MCF 10A (cell line): ENCODE results near the gene NBEAL1. TPM values are rescaled to one million over a fixed set of nuclear protein-coding genes. Genes with fewer than 3 reads are reported as not detected.

Experiments
- BruUV-seq: library from RNA; stranded (reverse); fragments of 400-500 nt; replicated peaks from 2 replicates; lab custom pipeline; 2021; lab: Mats Ljungman, UMichigan
- CTCF ChIA-PET: fragments of 300-600 bp; sonication (Branson Sonifier 250); formaldehyde crosslinking; extraction: SDS; loops from one replicate; lab custom pipeline; 2021; ENCODE audit warnings: antibody characterized with exemption, inconsistent platforms; lab: Yijun Ruan, JAX
- POLR2A ChIA-PET: fragments of 300-600, 350-650 bp; sonication (Branson Sonifier 250); formaldehyde crosslinking; extraction: SDS; loops from one replicate; lab custom pipeline; 2020; ENCODE audit warnings: antibody characterized with exemption, inconsistent platforms; lab: Yijun Ruan, JAX
- DNase-seq: peaks from one replicate; pipeline ENCODE4 v3.0.0-alpha.2; 2018; ENCODE audit not compliant: unreplicated experiment
- H3K27ac Mint-ChIP-seq: one replicate; pipeline ENCODE4 v1.8.0; 2022; ENCODE audit warnings: mild to moderate bottlenecking, low read depth, mixed read lengths; ENCODE audit not compliant: unreplicated experiment
- H3K27me3 Mint-ChIP-seq: one replicate; pipeline ENCODE4 v1.8.0; 2022; ENCODE audit warnings: mixed read lengths; ENCODE audit not compliant: insufficient read depth, unreplicated experiment
- H3K36me3 Mint-ChIP-seq: one replicate; pipeline ENCODE4 v1.8.0; 2022; ENCODE audit warnings: mild to moderate bottlenecking, moderate library complexity, mixed read lengths; ENCODE audit not compliant: insufficient read depth, unreplicated experiment
- H3K4me1 Mint-ChIP-seq: one replicate; pipeline ENCODE4 v1.8.0; 2022; ENCODE audit warnings: mixed read lengths; ENCODE audit not compliant: insufficient read depth, unreplicated experiment
- H3K4me3 Mint-ChIP-seq: one replicate; pipeline ENCODE4 v1.8.0; 2022; ENCODE audit warnings: mild to moderate bottlenecking, moderate library complexity, mixed read lengths; ENCODE audit not compliant: unreplicated experiment
- H3K9me3 Mint-ChIP-seq: one replicate; pipeline ENCODE4 v1.8.0; 2022; ENCODE audit warnings: mixed read lengths; ENCODE audit not compliant: unreplicated experiment
- CTCF ChIP-seq: fragments of 200-600 bp; IDR thresholded peaks from one replicate; pipeline ENCODE4 v1.8.0; 2022; ENCODE audit warnings: antibody characterized with exemption, mild to moderate bottlenecking; ENCODE audit not compliant: unreplicated experiment
- intact Hi-C: fragments of 100-400 bp; cut with micrococcal nuclease; formaldehyde crosslinking; loops from 2 replicates; pipeline ENCODE4 v1.14.1; 2022
- total RNA-seq: library from RNA; stranded (reverse); gene quantifications from 2 replicates; pipeline ENCODE4 v1.2.3, GENCODE V29; 2022

NBEAL1 gene
- total RNA-seq, 1 experiment from 2014 or later, result 18.8 TPM

- no peak for DNase-seq
- no peaks in the 10 kb centered on the region for H3K36me3 Mint-ChIP-seq
- no peak overlapping the region for H3K4me3 Mint-ChIP-seq
- no peaks in the 10 kb centered on the region for H3K27me3 Mint-ChIP-seq
- intact Hi-C loops, result no loop called here
- H3K27ac Mint-ChIP-seq, result no peak overlapping the region
- no peak for TF ChIP-seq CTCF
- no peaks in the 10 kb centered on the region for H3K4me1 Mint-ChIP-seq
- POLR2A ChIA-PET, result interaction anchor here (0.6 to 1.7 kb wide), 4 partner anchors 8 to 1569 kb away, joined by 3 to 4 read pairs (median 4); partner anchors contain the start of gene NBEAL1
- CTCF ChIA-PET, result interaction anchor here (0.8 to 0.9 kb wide), 2 partner anchors 9 to 40 kb away, joined by 4 to 5 read pairs; no protein-coding TSS in a partner anchor
- H3K9me3 Mint-ChIP-seq, result no peaks in the 10 kb centered on the region
- no TSS peak for BruUV-seq
These were observed 12.4 kb upstream of the NBEAL1 start for GRCh38 chr2:203002054-203002821.

- CTCF ChIA-PET, result no interaction called here
These were observed 11.0 kb upstream of the NBEAL1 start for GRCh38 chr2:203003716-203004115.

GRCh38 chr2:203016716-203017115 lies 2.0 kb downstream of the NBEAL1 start:
- no TSS peak for BruUV-seq
- intact Hi-C loops, result no loop called here
- no peak for TF ChIP-seq CTCF
- DNase-seq, result no peak
- Mint-ChIP-seq H3K4me1 (peaks cover 31% of the 10 kb centered on the region), H3K27me3 (no peaks in the 10 kb centered on the region), H3K4me3 (peak overlapping the region; percentile 62), H3K9me3 (no peaks in the 10 kb centered on the region), H3K27ac (peak overlapping the region; percentile 64), H3K36me3 (peaks cover 5% of the 10 kb centered on the region)
- CTCF ChIA-PET, result interaction anchor here (0.7 kb wide), 1 partner anchor 917 kb away, joined by 3 read pairs; no protein-coding TSS in a partner anchor
- POLR2A ChIA-PET, result interaction anchor here (0.6 to 5.7 kb wide), 4 partner anchors 10 to 382 kb away, joined by 3 to 41 read pairs (median 8); partner anchors contain the start of genes CARF, FAM117B and WDR12

More at GRCh38 chr2:203003716-203004115, 11.0 kb upstream of the NBEAL1 start:
- no peak for TF ChIP-seq CTCF
- Mint-ChIP-seq H3K4me3 (no peak overlapping the region), H3K27me3 (no peaks in the 10 kb centered on the region), H3K36me3 (no peaks in the 10 kb centered on the region), H3K9me3 (no peaks in the 10 kb centered on the region), H3K4me1 (no peaks in the 10 kb centered on the region), H3K27ac (no peak overlapping the region)
- intact Hi-C loops, result no loop called here
- POLR2A ChIA-PET, result interaction anchor here (0.6 kb wide), 1 partner anchor 85 kb away, joined by 3 read pairs; no protein-coding TSS in a partner anchor
- DNase-seq, result no peak
- no TSS peak for BruUV-seq

GRCh38 chr2:203018181-203018580 lies 3.5 kb downstream of the NBEAL1 start:
- Mint-ChIP-seq H3K4me1 (peaks cover 35% of the 10 kb centered on the region), H3K27me3 (no peaks in the 10 kb centered on the region), H3K4me3 (peak overlapping the region; percentile 72), H3K36me3 (peaks cover 5% of the 10 kb centered on the region), H3K9me3 (no peaks in the 10 kb centered on the region), H3K27ac (peak overlapping the region; percentile 77)
- CTCF ChIA-PET, result interaction anchor here (0.5 to 0.6 kb wide), 2 partner anchors 34 to 181 kb away, joined by 3 read pairs; no protein-coding TSS in a partner anchor
- DNase-seq, result no peak
- TF ChIP-seq CTCF, result no peak
- BruUV-seq, result no TSS peak
- intact Hi-C loops, result no loop called here
- POLR2A ChIA-PET, result interaction anchor here (0.5 to 5.7 kb wide), 10 partner anchors 9 to 383 kb away, joined by 3 to 41 read pairs (median 4); partner anchors contain the start of genes CARF, FAM117B and WDR12
